Lower lobe of right lung (tissue), 2 donors: ENCODE data around the gene CYP4F8. TPM values are rescaled to one million over a fixed set of nuclear protein-coding genes. Genes with fewer than 3 reads are reported as not detected.
"Not testable (repeated sequence)": the region's sequence is repeated elsewhere in the genome, so short reads cannot be mapped to it uniquely, and the experiment has no call there.

Source experiments
- ATAC-seq, 2 donors: fragments of 200-7000 bp; cut with Tn5 transposase; one replicate each; pipeline ENCODE4 v1.9.1; 2020 to 2022; ENCODE audit warnings: mild to moderate bottlenecking in 2 of 2, moderate library complexity in 2 of 2
- DNase-seq: peaks from one replicate; pipeline ENCODE4 v3.0.0-alpha.2; 2020
- H3K27ac ChIP-seq: fragments of 200-600 bp; one replicate; pipeline ENCODE4 v1.8.0; 2022
- H3K27me3 ChIP-seq: fragments of 200-600 bp; one replicate; pipeline ENCODE4 v1.8.0; 2022; ENCODE audit warnings: low read depth
- H3K36me3 ChIP-seq: fragments of 200-600 bp; one replicate; pipeline ENCODE4 v1.8.0; 2022; ENCODE audit warnings: mild to moderate bottlenecking
- H3K4me1 ChIP-seq: fragments of 200-600 bp; one replicate; pipeline ENCODE4 v1.8.0; 2022
- H3K4me3 ChIP-seq: fragments of 200-600 bp; one replicate; pipeline ENCODE4 v1.8.0; 2022; ENCODE audit warnings: mild to moderate bottlenecking
- H3K9me3 ChIP-seq: fragments of 200-600 bp; one replicate; pipeline ENCODE4 v1.8.0; 2022
- intact Hi-C: fragments of 100-400 bp; cut with DNase I; formaldehyde crosslinking; loops from one replicate; pipeline ENCODE4 v1.11.0; 2022
- total RNA-seq: library from RNA; stranded (reverse); fragmentation: NEBNext Ultra II Directional; extraction: Animal tissue kit (Norgen Biotek cat#: 25700); gene quantifications from one replicate; pipeline ENCODE4 v1.2.1, GENCODE V29; 2021
- TF ChIP-seq, protein P1 (sequence below): fragments of 200-600 bp; IDR thresholded peaks from one replicate; pipeline ENCODE4 v1.8.0; 2022; ENCODE audit warnings: antibody characterized with exemption, mild to moderate bottlenecking
- donor health status: DM: no; HTN: yes; CAD: no; lungs with severe emphysema.

CYP4F8 gene
- total RNA-seq, 1 donor from 2014 or later = not detected

DNA sequence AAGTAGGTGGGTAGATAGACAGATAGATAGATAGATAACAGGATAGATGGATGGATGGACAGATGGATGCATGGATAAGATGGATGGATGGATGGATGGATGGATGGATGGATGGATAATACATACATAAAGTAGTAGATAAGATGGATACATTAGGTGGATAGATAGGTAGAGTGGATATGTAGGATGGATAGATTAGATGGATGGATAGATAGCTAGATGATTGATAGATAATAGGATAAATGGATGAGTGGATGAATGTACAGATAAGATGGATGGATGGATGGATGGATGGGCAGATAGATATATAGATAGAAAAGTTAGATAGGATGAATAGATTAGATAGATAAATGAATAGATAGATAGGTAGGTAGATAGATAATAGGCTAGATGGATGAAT lies 27.8 kb downstream of the CYP4F8 start:
- Histone ChIP-seq H3K9me3 (no peaks in the 10 kb centered on the region), H3K27ac (no peak overlapping the region), H3K4me1 (no peaks in the 10 kb centered on the region), H3K27me3 (no peaks in the 10 kb centered on the region), H3K36me3 (no peaks in the 10 kb centered on the region), H3K4me3 (no peak overlapping the region)
- DNase-seq (no peak), ATAC-seq (no peak)
- TF ChIP-seq, protein P1, sequence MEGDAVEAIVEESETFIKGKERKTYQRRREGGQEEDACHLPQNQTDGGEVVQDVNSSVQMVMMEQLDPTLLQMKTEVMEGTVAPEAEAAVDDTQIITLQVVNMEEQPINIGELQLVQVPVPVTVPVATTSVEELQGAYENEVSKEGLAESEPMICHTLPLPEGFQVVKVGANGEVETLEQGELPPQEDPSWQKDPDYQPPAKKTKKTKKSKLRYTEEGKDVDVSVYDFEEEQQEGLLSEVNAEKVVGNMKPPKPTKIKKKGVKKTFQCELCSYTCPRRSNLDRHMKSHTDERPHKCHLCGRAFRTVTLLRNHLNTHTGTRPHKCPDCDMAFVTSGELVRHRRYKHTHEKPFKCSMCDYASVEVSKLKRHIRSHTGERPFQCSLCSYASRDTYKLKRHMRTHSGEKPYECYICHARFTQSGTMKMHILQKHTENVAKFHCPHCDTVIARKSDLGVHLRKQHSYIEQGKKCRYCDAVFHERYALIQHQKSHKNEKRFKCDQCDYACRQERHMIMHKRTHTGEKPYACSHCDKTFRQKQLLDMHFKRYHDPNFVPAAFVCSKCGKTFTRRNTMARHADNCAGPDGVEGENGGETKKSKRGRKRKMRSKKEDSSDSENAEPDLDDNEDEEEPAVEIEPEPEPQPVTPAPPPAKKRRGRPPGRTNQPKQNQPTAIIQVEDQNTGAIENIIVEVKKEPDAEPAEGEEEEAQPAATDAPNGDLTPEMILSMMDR = no peak
- intact Hi-C loops = no loop called here

DNA sequence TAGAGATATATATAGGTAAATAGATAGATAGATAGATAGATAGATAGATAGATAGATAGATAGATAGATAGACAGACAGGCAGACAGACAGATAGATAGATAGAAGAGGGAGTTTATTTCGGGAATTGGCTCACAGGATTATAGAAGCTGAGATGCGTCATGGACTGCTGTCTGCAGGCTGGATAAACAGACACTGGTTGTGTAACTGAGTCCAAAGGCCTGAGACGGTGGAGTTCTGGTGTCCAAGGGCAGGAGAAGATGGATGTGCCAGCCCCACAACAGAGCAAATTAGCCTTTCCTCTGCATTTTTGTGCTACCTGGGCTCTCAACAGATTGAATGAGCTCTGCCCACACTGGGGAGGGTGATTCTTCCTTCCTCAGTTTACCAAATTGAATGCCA lies 28.4 kb downstream of the CYP4F8 start:
- TF ChIP-seq, protein P1 = no peak
- no peaks in the 10 kb centered on the region for H3K4me1 ChIP-seq
- DNase-seq (no peak), ATAC-seq (no peak)
- no peaks in the 10 kb centered on the region for H3K36me3 ChIP-seq
- no peaks in the 10 kb centered on the region for H3K27me3 ChIP-seq
- no peak overlapping the region for H3K27ac ChIP-seq
- intact Hi-C loops = no loop called here
- H3K9me3 ChIP-seq = no peaks in the 10 kb centered on the region
- H3K4me3 ChIP-seq = no peak overlapping the region

DNA sequence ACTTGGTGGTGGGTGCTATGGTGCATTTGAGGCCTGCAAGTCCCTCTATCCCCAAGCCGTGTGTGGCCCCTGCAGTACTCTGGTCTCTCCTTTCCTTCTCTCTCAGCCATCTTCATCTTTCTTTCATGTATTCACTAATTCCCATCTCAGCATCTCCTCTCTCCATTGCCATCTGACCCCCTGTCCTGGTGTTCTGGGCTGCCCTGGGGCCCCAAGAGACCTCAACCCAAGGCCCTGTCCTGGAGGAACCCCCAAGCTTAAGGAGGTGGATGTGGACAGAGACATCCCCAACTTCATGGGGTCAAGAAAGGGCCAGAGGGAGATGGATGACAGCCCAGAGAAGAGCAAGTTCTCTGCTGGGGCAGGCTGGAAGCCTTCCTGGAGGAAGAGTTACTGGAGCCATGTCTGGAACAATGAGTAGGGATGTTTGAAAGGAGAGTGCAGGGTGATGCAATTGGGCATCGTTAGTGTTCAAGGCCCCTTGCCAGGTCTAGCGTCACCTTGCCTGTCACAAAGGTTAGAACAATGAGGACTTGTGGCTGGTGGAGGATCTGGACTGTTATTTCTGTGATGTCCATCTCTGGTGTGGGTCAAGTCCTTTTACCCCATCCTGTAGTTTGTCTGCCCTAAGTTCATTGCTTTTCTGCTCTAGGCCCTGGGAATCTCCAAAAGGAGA lies 29.2 kb downstream of the CYP4F8 start:
- no peak for DNase-seq
- Histone ChIP-seq H3K9me3 (no peaks in the 10 kb centered on the region), H3K4me3 (no peak overlapping the region), H3K36me3 (no peaks in the 10 kb centered on the region), H3K27ac (no peak overlapping the region), H3K27me3 (no peaks in the 10 kb centered on the region), H3K4me1 (no peaks in the 10 kb centered on the region)
- no peak for ATAC-seq
- TF ChIP-seq, protein P1 = no peak
- intact Hi-C loops = no loop called here

DNA sequence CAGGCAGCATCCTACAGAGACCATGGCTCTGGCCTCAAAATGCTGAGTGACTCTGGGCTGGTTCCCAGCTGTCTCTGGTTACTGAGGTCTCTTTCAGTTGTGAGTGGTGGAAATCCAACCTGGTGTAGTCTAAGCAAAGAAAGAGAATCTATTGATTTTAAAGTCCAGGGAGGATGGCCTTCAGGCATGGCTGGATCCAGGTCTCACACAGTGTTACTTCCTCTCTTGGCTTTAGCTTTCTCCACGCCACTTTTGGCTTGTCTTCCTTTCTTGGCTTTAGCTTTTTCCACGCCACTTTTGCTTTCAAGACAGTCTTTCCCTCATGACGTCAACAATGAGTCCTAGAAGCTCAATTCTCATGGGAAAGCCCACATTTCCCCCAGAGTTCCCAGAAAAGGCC lies 29.8 kb downstream of the CYP4F8 start:
- TF ChIP-seq, protein P1 = no peak

DNA sequence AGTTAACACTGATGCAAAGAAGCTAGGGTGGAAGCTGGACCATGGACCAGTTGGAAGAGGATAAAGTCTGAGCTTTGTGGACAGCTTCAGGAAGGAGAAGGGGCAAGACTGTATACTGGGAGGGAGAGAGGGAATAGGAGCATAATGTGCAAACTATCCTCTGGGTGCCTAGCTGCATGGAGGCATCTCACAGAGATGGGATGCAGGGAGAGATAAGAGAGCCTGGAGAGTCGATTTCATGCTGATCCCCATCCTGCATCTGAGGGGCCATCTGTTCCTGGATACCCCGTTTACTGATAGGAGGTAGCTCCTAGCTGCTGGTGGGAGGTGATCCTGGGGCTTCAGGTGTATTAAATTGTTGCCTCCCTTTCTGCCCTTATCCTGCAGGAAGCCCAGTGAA lies 34.5 kb downstream of the CYP4F8 start:
- no peak for ATAC-seq
- Histone ChIP-seq H3K9me3 (no peaks in the 10 kb centered on the region), H3K4me3 (no peak overlapping the region), H3K27ac (no peak overlapping the region), H3K4me1 (no peaks in the 10 kb centered on the region), H3K36me3 (no peaks in the 10 kb centered on the region), H3K27me3 (no peaks in the 10 kb centered on the region)
- TF ChIP-seq, protein P1 = no peak
- intact Hi-C loops = no loop called here
- no peak for DNase-seq

More for the DNA sequence above, 29.8 kb downstream of the CYP4F8 start:
- no peaks in the 10 kb centered on the region for H3K4me1 ChIP-seq
- no peak overlapping the region for H3K27ac ChIP-seq
- H3K4me3 ChIP-seq = no peak overlapping the region
- H3K9me3 ChIP-seq = no peaks in the 10 kb centered on the region
- H3K27me3 ChIP-seq = no peaks in the 10 kb centered on the region
- no peaks in the 10 kb centered on the region for H3K36me3 ChIP-seq
- ATAC-seq (no peak), DNase-seq (no peak)
- intact Hi-C loops = no loop called here

DNA sequence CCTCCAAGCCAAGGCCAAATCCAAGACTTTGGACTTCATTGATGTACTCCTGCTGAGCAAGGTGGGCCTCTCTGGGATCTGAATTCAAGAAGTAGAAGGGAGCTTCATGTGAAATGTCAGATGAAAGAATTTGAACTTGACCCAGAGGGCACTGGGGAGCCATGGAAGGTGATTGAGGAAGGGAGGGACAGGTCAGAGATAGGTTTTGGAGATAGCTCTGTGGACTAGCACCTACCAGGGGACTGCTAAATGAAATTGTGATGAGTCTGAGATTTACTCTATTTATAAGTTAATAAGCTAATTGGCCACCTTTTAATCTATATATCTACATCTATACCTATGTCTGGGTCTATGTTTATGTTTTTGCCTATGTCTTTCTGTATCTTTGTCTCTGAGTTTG lies 35.1 kb downstream of the CYP4F8 start:
- intact Hi-C loops, H3K36me3 ChIP-seq, ATAC-seq, H3K9me3 ChIP-seq, H3K4me3 ChIP-seq, H3K27me3 ChIP-seq, H3K27ac ChIP-seq, H3K4me1 ChIP-seq, DNase-seq: not testable (repeated sequence)
